ENCODE data around the gene NAP1L4.

GRCh38 chr11:2945757-2946287, 46.3 kb downstream of the NAP1L4 start:
- no peak for TF ChIP-seq POLR2A (IDR thresholded peaks at IDR 0.05; ENCODE audit: extremely low read depth, insufficient read length)
- TF ChIP-seq, protein P1, sequence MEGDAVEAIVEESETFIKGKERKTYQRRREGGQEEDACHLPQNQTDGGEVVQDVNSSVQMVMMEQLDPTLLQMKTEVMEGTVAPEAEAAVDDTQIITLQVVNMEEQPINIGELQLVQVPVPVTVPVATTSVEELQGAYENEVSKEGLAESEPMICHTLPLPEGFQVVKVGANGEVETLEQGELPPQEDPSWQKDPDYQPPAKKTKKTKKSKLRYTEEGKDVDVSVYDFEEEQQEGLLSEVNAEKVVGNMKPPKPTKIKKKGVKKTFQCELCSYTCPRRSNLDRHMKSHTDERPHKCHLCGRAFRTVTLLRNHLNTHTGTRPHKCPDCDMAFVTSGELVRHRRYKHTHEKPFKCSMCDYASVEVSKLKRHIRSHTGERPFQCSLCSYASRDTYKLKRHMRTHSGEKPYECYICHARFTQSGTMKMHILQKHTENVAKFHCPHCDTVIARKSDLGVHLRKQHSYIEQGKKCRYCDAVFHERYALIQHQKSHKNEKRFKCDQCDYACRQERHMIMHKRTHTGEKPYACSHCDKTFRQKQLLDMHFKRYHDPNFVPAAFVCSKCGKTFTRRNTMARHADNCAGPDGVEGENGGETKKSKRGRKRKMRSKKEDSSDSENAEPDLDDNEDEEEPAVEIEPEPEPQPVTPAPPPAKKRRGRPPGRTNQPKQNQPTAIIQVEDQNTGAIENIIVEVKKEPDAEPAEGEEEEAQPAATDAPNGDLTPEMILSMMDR (IDR thresholded peaks at IDR 0.05; ENCODE audit: low read depth, low read length) = no peak
